Activated B cell treated with CpG ODN at 0.5 μM for 24 hours (primary cell): ENCODE results near the gene PCBP2. TPM values are rescaled to one million over a fixed set of nuclear protein-coding genes. Genes with fewer than 3 reads are reported as not detected.

ENCODE experiments used
- ATAC-seq: fragments of 200-7000 bp; cut with Tn5 transposase; one replicate; pipeline ENCODE4 v1.10.0; 2021; ENCODE audit warnings: low read depth, mild to moderate bottlenecking, moderate library complexity
- CTCF ChIA-PET: fragments of 350-600 bp; sonication (Branson Sonifier 250); formaldehyde crosslinking; loops from one replicate; lab custom pipeline; 2021; ENCODE audit warnings: antibody characterized with exemption; lab: Charles Lee
- POLR2A ChIA-PET: fragments of 350-600 bp; sonication (Branson Sonifier 250); formaldehyde crosslinking; loops from one replicate; lab custom pipeline; 2021; ENCODE audit warnings: antibody characterized with exemption; lab: Charles Lee
- DNase-seq: peaks from one replicate; pipeline ENCODE4 v3.0.0; 2022
- H3K27ac Mint-ChIP-seq: one replicate; pipeline ENCODE4 v1.8.0; 2020; ENCODE audit warnings: mixed read lengths
- H3K27me3 Mint-ChIP-seq: one replicate; pipeline ENCODE4 v1.8.0; 2021; ENCODE audit warnings: mixed read lengths
- H3K36me3 Mint-ChIP-seq: one replicate; pipeline ENCODE4 v1.8.0; 2021; ENCODE audit warnings: low read depth, mixed read lengths
- H3K4me1 Mint-ChIP-seq: one replicate; pipeline ENCODE4 v1.8.0; 2021; ENCODE audit warnings: mixed read lengths
- H3K4me3 Mint-ChIP-seq: one replicate; pipeline ENCODE4 v1.8.0; 2020; ENCODE audit warnings: mild to moderate bottlenecking, mixed read lengths
- H3K9me3 Mint-ChIP-seq: one replicate; pipeline ENCODE4 v1.8.0; 2020; ENCODE audit warnings: mixed read lengths
- CTCF ChIP-seq: fragments of 200-600 bp; IDR thresholded peaks from one replicate; pipeline ENCODE4 v1.8.0; 2022; ENCODE audit warnings: antibody characterized with exemption, mild to moderate bottlenecking
- intact Hi-C: fragments of 100-400 bp; cut with micrococcal nuclease; formaldehyde crosslinking; loops from one replicate; pipeline ENCODE4 v1.15.1; 2024
- total RNA-seq: library from RNA; stranded (reverse); gene quantifications from 2 replicates; pipeline ENCODE4 v1.2.3, GENCODE V29; 2022

PCBP2 gene
- total RNA-seq, 1 donor from 2014 or later: 853 TPM

GRCh38 chr12:53508534-53509170 is 56.8 kb downstream of the PCBP2 start:
- no peak overlapping the region for H3K4me3 Mint-ChIP-seq

GRCh38 chr12:53510181-53510812 is 58.4 kb downstream of the PCBP2 start:
- no peaks in the 10 kb centered on the region for H3K27me3 Mint-ChIP-seq
- CTCF ChIA-PET: interaction anchor here (2.4 to 4.0 kb wide), 4 partner anchors 16 to 157 kb away, joined by 7 to 39 read pairs (median 12); no protein-coding TSS in a partner anchor
- no peak overlapping the region for H3K4me3 Mint-ChIP-seq
- POLR2A ChIA-PET: interaction anchor here (0.8 to 2.5 kb wide), 2 partner anchors 9 to 18 kb away, joined by 3 to 18 read pairs; partner anchors contain the start of gene TARBP2
- DNase-seq (no peak), ATAC-seq (no peak)
- no peaks in the 10 kb centered on the region for H3K9me3 Mint-ChIP-seq
- H3K4me1 Mint-ChIP-seq: peaks cover 10% of the 10 kb centered on the region
- intact Hi-C loops: no loop called here
- H3K36me3 Mint-ChIP-seq: peaks cover 53% of the 10 kb centered on the region
- no peak overlapping the region for H3K27ac Mint-ChIP-seq
- no peak for TF ChIP-seq CTCF

More at GRCh38 chr12:53508534-53509170, 56.8 kb downstream of the PCBP2 start:
- POLR2A ChIA-PET: interaction anchor here (0.6 to 2.5 kb wide), 12 partner anchors 8 to 424 kb away, joined by 3 to 18 read pairs (median 6); partner anchors contain the start of genes AAAS, MAP3K12, PRR13 and TARBP2
- CTCF ChIA-PET: interaction anchor here (0.6 to 4.0 kb wide), 23 partner anchors 8 to 352 kb away, joined by 3 to 39 read pairs (median 4); partner anchors contain the start of genes AAAS and SP1
- peak overlapping the region; percentile 66 for H3K27ac Mint-ChIP-seq
- peak; percentile 100 for ATAC-seq
- peaks cover 49% of the 10 kb centered on the region for H3K36me3 Mint-ChIP-seq
- H3K9me3 Mint-ChIP-seq: no peaks in the 10 kb centered on the region
- peaks cover 10% of the 10 kb centered on the region for H3K4me1 Mint-ChIP-seq
- intact Hi-C loops: loop anchor here (1.0 to 10.0 kb wide), 8 partner anchors 32 to 464 kb away; partner anchors contain the start of gene PRR13
- peak; percentile 63 for TF ChIP-seq CTCF
- peak; percentile 77 for DNase-seq
- H3K27me3 Mint-ChIP-seq: no peaks in the 10 kb centered on the region

- H3K27ac Mint-ChIP-seq: no peak overlapping the region
- no peaks in the 10 kb centered on the region for H3K9me3 Mint-ChIP-seq
- ChIA-PET CTCF (no interaction called here), POLR2A (interaction anchor here (3.1 kb wide), 1 partner anchor 13 kb away, joined by 11 read pairs; the partner anchor contains the start of gene TARBP2)
- DNase-seq (no peak), ATAC-seq (no peak)
- TF ChIP-seq CTCF: no peak
- H3K36me3 Mint-ChIP-seq: peaks cover 61% of the 10 kb centered on the region
- H3K4me3 Mint-ChIP-seq: no peak overlapping the region
- H3K4me1 Mint-ChIP-seq: peaks cover 3% of the 10 kb centered on the region
- intact Hi-C loops: no loop called here
- H3K27me3 Mint-ChIP-seq: no peaks in the 10 kb centered on the region
Observed at GRCh38 chr12:53513712-53514410, 62.0 kb downstream of the PCBP2 start.

GRCh38 chr12:53514628-53515290 is 62.9 kb downstream of the PCBP2 start:
- Mint-ChIP-seq H3K27ac (no peak overlapping the region), H3K4me3 (no peak overlapping the region), H3K9me3 (no peaks in the 10 kb centered on the region), H3K27me3 (no peaks in the 10 kb centered on the region), H3K4me1 (no peaks in the 10 kb centered on the region), H3K36me3 (peaks cover 66% of the 10 kb centered on the region)
- no peak for ATAC-seq
- CTCF ChIA-PET: no interaction called here
- DNase-seq: no peak
- TF ChIP-seq CTCF: no peak
- POLR2A ChIA-PET: interaction anchor here (3.1 kb wide), 1 partner anchor 14 kb away, joined by 11 read pairs; the partner anchor contains the start of gene TARBP2
- intact Hi-C loops: no loop called here
